ENCODE results near the gene PROSER2. TPM values are rescaled to one million over a fixed set of nuclear protein-coding genes. Genes with fewer than 3 reads are reported as not detected.
A peak's percentile ranks its signal among the peaks of the same experiment; 100 is the strongest.

Gene PROSER2
- total RNA-seq, 4 donors from 2014 or later = 2.3 to 10.7 (median 3.7) TPM

DNA sequence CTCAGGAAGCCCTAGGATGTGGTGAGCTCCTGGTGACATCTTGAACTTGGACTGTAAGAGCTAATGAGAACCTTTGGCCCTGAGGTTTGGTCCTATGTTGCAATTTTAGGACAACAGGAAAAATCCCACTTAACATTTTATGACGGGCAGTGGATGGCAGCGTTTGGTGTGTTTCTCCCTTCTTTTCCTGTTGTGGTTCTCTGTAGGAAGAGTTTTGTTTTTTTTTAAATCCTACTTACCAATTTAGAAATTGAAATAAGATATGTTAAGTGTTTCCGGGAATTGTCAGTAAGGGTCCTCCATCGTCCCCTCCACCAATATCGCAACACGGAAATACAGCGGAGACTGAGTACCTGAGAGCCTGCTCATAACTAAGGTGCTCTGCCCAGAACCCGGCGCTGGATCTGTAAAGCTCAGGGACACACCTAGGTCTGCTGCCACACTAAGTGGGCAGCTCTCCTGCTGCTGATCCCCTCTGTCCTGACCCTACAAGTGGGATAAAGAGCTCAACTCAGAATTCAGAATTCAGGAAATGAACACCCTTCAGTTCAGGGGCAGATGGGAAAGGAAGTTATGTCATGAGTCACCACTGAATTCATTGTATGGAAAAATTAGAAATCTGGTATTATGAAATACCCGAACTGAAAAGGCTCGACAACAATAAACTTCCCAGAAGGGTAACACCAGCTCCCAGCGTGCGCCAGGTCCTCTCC, 9.1 kb upstream of the PROSER2 start:
- DNase-seq = no peak
- Histone ChIP-seq H3K27me3 (no peaks in the 10 kb centered on the region), H3K36me3 (no peaks in the 10 kb centered on the region), H3K9me3 (no peaks in the 10 kb centered on the region), H3K4me1 (no peaks in the 10 kb centered on the region), H3K27ac (peak overlapping the region in 1 of 4 donors; percentile 19), H3K4me3 (no peak overlapping the region)
- no peak for TF ChIP-seq POLR2A (IDR thresholded peaks at IDR 0.05)
- TF ChIP-seq, protein P1, sequence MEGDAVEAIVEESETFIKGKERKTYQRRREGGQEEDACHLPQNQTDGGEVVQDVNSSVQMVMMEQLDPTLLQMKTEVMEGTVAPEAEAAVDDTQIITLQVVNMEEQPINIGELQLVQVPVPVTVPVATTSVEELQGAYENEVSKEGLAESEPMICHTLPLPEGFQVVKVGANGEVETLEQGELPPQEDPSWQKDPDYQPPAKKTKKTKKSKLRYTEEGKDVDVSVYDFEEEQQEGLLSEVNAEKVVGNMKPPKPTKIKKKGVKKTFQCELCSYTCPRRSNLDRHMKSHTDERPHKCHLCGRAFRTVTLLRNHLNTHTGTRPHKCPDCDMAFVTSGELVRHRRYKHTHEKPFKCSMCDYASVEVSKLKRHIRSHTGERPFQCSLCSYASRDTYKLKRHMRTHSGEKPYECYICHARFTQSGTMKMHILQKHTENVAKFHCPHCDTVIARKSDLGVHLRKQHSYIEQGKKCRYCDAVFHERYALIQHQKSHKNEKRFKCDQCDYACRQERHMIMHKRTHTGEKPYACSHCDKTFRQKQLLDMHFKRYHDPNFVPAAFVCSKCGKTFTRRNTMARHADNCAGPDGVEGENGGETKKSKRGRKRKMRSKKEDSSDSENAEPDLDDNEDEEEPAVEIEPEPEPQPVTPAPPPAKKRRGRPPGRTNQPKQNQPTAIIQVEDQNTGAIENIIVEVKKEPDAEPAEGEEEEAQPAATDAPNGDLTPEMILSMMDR (IDR thresholded peaks at IDR 0.05) = no peak

- Histone ChIP-seq H3K4me1 (peaks cover 0 to 10% (median 5%) of the 10 kb centered on the region in 4 donors), H3K36me3 (no peaks in the 10 kb centered on the region), H3K27me3 (peaks cover 0 to 9% of the 10 kb centered on the region in 2 donors), H3K27ac (no peak overlapping the region), H3K9me3 (no peaks in the 10 kb centered on the region), H3K4me3 (no peak overlapping the region)
- TF ChIP-seq, protein P1 (IDR thresholded peaks at IDR 0.05) = no peak
- no peak for TF ChIP-seq POLR2A (IDR thresholded peaks at IDR 0.05)
- DNase-seq = peak in 1 of 3 donors; percentile 18
Observed at GRCh38 chr10:11819027-11819426, 4.1 kb upstream of the PROSER2 start.

GRCh38 chr10:11822026-11822756, 965 bp upstream of the PROSER2 start:
- Histone ChIP-seq H3K36me3 (no peaks in the 10 kb centered on the region), H3K27me3 (peaks cover 0 to 9% of the 10 kb centered on the region in 2 donors), H3K27ac (no peak overlapping the region), H3K4me3 (no peak overlapping the region), H3K4me1 (peaks cover 0 to 10% (median 5%) of the 10 kb centered on the region in 4 donors), H3K9me3 (no peaks in the 10 kb centered on the region)
- no peak for DNase-seq
- TF ChIP-seq POLR2A (IDR thresholded peaks at IDR 0.05) = no peak
- TF ChIP-seq, protein P1 (IDR thresholded peaks at IDR 0.05) = no peak

DNA sequence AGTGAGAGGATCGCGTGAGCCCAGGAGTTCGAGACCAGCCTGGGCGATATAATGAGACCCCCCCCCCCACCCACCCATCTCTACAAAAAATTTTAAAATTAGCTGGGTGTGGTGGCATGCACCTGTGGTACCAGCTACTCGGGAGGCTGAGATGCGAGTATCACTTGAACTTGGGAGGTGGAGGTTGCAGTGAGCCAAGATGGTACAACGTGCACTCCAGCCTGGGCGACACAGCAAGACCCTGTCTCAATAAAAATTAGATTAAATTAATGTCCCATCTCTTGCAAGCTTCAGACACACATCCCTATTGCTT, 391 bp upstream of the PROSER2 start:
- H3K27ac ChIP-seq = peak overlapping the region in 2 of 4 donors; percentile 53 to 60
- H3K36me3 ChIP-seq = no peaks in the 10 kb centered on the region
- no peak for TF ChIP-seq POLR2A (IDR thresholded peaks at IDR 0.05)
- TF ChIP-seq, protein P1 (IDR thresholded peaks at IDR 0.05) = no peak
- H3K4me3 ChIP-seq = peak overlapping the region; percentile 45 to 79 (median 63)
- H3K4me1 ChIP-seq = peaks cover 0 to 10% (median 5%) of the 10 kb centered on the region in 4 donors
- H3K27me3 ChIP-seq = peaks cover 0 to 9% of the 10 kb centered on the region in 2 donors
- no peaks in the 10 kb centered on the region for H3K9me3 ChIP-seq
- no peak for DNase-seq

GRCh38 chr10:11823989-11824346, 812 bp downstream of the PROSER2 start:
- Histone ChIP-seq H3K9me3 (no peaks in the 10 kb centered on the region), H3K27ac (peak overlapping the region in 1 of 4 donors; percentile 60), H3K4me3 (peak overlapping the region; percentile 45 to 79 (median 63)), H3K4me1 (peaks cover 0 to 10% (median 5%) of the 10 kb centered on the region in 4 donors), H3K27me3 (peaks cover 0 to 9% of the 10 kb centered on the region in 2 donors), H3K36me3 (no peaks in the 10 kb centered on the region)
- no peak for DNase-seq
- no peak for TF ChIP-seq POLR2A (IDR thresholded peaks at IDR 0.05)
- TF ChIP-seq, protein P1 (IDR thresholded peaks at IDR 0.05) = no peak

Data from Peyer's patch (tissue), 4 donors.